HepG2 (cell line): Measurements from ENCODE around the gene KDELR3. TPM values are rescaled to one million over a fixed set of nuclear protein-coding genes. Genes with fewer than 3 reads are reported as not detected.

Source experiments
- EHMT2 ChIP-seq: fragments of 200-600 bp; sonication (generic); IDR thresholded peaks from 2 replicates; pipeline ENCODE4 v1.7.0; 2017; ENCODE audit warnings: antibody characterized with exemption, low read depth, low read length, borderline replicate concordance
- FOSL1 ChIP-seq: sonication (generic); formaldehyde crosslinking; IDR thresholded peaks from 2 replicates; pipeline ENCODE4 v1.9.0; 2021; ENCODE audit warnings: missing genetic modification reagents, borderline replicate concordance
- REPIN1 ChIP-seq: sonication (generic); formaldehyde crosslinking; IDR thresholded peaks from 2 replicates; pipeline ENCODE4 v1.8.0; 2022; ENCODE audit warnings: missing genetic modification reagents, low read depth, mild to moderate bottlenecking, borderline replicate concordance
- U2AF2 ChIP-seq: fragments of 200-400 bp; formaldehyde crosslinking; IDR thresholded peaks from 2 replicates; pipeline ENCODE4 v1.6.1; 2017; ENCODE audit warnings: low read depth, mild to moderate bottlenecking, low read length
- ZMYM2 ChIP-seq: sonication (generic); formaldehyde crosslinking; IDR thresholded peaks from 2 replicates; pipeline ENCODE4 v1.8.0; 2022; ENCODE audit warnings: mild to moderate bottlenecking, missing genetic modification reagents
- ZNF136 ChIP-seq: sonication (generic); formaldehyde crosslinking; IDR thresholded peaks from 2 replicates; pipeline ENCODE4 v1.8.1; 2022; ENCODE audit warnings: low read depth, mild to moderate bottlenecking, moderate library complexity, missing genetic modification reagents
- ZNF430 ChIP-seq: sonication (generic); formaldehyde crosslinking; IDR thresholded peaks from 2 replicates; pipeline ENCODE4 v1.9.0; 2021; ENCODE audit warnings: mild to moderate bottlenecking, missing genetic modification reagents
- ZNF607 ChIP-seq: sonication (generic); formaldehyde crosslinking; IDR thresholded peaks from 2 replicates; pipeline ENCODE4 v1.5.1; 2020; ENCODE audit warnings: missing genetic modification reagents, mild to moderate bottlenecking, borderline replicate concordance
- ZNF644 ChIP-seq: IDR thresholded peaks from 2 replicates; pipeline ENCODE4 v1.6.1; 2016; ENCODE audit warnings: low read depth
- ZNF670 ChIP-seq: sonication (generic); formaldehyde crosslinking; IDR thresholded peaks from 2 replicates; pipeline ENCODE4 v1.8.0; 2022; ENCODE audit warnings: mild to moderate bottlenecking, missing genetic modification reagents, borderline replicate concordance
- ZNF768 ChIP-seq: sonication (generic); formaldehyde crosslinking; IDR thresholded peaks from 2 replicates; pipeline ENCODE4 v1.4.0; 2020; ENCODE audit warnings: missing genetic modification reagents
- polyA plus RNA-seq, 8 experiments: library from polyadenylated mRNA; depleted of rRNA in 3 of 8; stranded (reverse) in 7 of 8; unstranded in 1 of 8; fragments of >200 nt; fragmentation: Illumina TruSeq in 4 of 8; extraction: Trizol in 4 of 8; gene quantifications; 2 replicates each; pipeline versions ENCODE4 v1.2.1 to v1.2.3, GENCODE V29; 2011 to 2016; ENCODE audit warnings: low read depth in 4 of 8, missing spikeins in 1 of 8, mixed read lengths in 1 of 8; ENCODE audit not compliant: insufficient read depth in 1 of 8
- total RNA-seq, 5 experiments: library from RNA; depleted of rRNA; stranded (reverse); fragments of >200 nt; fragmentation: Illumina TruSeq; extraction: Trizol; gene quantifications; 2 replicates each; pipeline ENCODE4 v1.2.3, GENCODE V29; 2016; ENCODE audit warnings: low read depth in 1 of 5
- TF ChIP-seq, protein P1 (sequence below): sonication (generic); formaldehyde crosslinking; IDR thresholded peaks from 2 replicates; pipeline ENCODE4 v1.8.1; 2023; ENCODE audit warnings: missing genetic modification reagents, inconsistent platforms, borderline replicate concordance
- TF ChIP-seq, protein P2 (sequence below): sonication (generic); formaldehyde crosslinking; IDR thresholded peaks from 2 replicates; pipeline ENCODE4 v1.4.0; 2020; ENCODE audit warnings: missing genetic modification reagents, borderline replicate concordance
- TF ChIP-seq, protein P3 (sequence below): sonication (generic); formaldehyde crosslinking; IDR thresholded peaks from 2 replicates; pipeline ENCODE4 v1.5.1; 2020; ENCODE audit warnings: mild to moderate bottlenecking, missing genetic modification reagents
- TF ChIP-seq, protein P4 (sequence below): sonication (generic); formaldehyde crosslinking; IDR thresholded peaks from 2 replicates; pipeline ENCODE4 v1.4.0; 2020; ENCODE audit warnings: missing genetic modification reagents
- TF ChIP-seq, protein P5 (sequence below): conservative IDR thresholded peaks from 2 replicates; pipeline ENCODE4 v1.6.1; 2018; ENCODE audit warnings: missing genetic modification reagents
- TF ChIP-seq, protein P6 (sequence below): IDR thresholded peaks from 2 replicates; pipeline ENCODE4 v1.6.1; 2016; ENCODE audit warnings: missing biosample characterization, missing genetic modification reagents, low read depth

KDELR3 gene
- total and polyA plus RNA-seq, 2 of the 13 experiments (the other 11 are each of a cell fraction or from before 2014, with no cell fraction given), result 24.2 to 65.7 TPM

DNA sequence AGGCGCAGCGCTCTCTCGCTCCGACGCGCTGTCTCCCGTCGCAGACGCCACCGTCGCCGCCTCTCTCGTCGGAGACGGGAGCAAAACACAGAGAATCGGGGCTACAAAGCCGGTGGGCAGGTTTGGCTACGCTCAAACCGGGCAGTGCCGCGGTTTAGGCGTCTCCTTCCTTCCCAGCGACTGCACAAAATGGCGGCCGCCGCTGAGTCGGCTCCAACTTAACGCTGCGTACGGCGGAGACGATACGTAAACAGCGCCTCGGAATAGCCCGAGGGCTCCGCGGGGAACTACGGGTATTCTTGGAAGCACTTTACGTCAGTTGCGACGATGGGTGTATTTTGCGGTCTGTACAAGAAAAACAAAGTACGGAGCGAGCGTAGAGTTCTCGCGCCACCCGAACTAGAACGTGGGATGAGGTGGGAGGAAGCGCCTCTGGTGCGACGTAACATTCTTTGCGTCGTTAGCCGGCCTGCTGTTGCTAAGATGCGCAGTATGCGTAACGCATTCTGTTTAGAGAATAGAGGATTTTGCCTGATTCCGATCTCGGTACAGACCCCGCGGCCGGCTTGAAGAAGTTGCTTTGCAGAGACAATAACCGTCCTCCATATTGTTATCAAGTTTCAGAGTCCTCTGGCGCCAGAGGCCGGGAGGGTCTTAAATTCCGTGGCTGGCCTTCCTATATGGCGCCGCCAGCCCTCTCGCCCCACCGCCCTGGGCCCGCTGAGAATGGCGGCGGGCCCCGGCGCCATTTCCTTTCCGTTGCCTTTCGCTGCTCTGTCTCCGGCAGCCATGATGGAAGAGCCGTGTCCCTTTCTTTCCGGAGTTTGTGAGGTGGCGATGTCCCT, 38.4 kb downstream of the KDELR3 start, which contains the start of gene DDX17 (continued):
- no peak for TF ChIP-seq FOSL1 (CRISPR knock-in tag)
- TF ChIP-seq, protein P1, sequence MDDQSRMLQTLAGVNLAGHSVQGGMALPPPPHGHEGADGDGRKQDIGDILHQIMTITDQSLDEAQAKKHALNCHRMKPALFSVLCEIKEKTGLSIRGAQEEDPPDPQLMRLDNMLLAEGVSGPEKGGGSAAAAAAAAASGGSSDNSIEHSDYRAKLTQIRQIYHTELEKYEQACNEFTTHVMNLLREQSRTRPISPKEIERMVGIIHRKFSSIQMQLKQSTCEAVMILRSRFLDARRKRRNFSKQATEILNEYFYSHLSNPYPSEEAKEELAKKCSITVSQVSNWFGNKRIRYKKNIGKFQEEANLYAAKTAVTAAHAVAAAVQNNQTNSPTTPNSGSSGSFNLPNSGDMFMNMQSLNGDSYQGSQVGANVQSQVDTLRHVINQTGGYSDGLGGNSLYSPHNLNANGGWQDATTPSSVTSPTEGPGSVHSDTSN (CRISPR knock-in tag), result no peak
- TF ChIP-seq ZNF136 (CRISPR knock-in tag), result no peak
- peak; percentile 31; the same call in 1 of the 2 replicates for TF ChIP-seq EHMT2
- TF ChIP-seq ZNF430 (CRISPR knock-in tag), result peak; percentile 74
- TF ChIP-seq, protein P2, sequence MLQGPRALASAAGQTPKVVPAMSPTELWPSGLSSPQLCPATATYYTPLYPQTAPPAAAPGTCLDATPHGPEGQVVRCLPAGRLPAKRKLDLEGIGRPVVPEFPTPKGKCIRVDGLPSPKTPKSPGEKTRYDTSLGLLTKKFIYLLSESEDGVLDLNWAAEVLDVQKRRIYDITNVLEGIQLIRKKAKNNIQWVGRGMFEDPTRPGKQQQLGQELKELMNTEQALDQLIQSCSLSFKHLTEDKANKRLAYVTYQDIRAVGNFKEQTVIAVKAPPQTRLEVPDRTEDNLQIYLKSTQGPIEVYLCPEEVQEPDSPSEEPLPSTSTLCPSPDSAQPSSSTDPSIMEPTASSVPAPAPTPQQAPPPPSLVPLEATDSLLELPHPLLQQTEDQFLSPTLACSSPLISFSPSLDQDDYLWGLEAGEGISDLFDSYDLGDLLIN, result no peak
- TF ChIP-seq, protein P3, sequence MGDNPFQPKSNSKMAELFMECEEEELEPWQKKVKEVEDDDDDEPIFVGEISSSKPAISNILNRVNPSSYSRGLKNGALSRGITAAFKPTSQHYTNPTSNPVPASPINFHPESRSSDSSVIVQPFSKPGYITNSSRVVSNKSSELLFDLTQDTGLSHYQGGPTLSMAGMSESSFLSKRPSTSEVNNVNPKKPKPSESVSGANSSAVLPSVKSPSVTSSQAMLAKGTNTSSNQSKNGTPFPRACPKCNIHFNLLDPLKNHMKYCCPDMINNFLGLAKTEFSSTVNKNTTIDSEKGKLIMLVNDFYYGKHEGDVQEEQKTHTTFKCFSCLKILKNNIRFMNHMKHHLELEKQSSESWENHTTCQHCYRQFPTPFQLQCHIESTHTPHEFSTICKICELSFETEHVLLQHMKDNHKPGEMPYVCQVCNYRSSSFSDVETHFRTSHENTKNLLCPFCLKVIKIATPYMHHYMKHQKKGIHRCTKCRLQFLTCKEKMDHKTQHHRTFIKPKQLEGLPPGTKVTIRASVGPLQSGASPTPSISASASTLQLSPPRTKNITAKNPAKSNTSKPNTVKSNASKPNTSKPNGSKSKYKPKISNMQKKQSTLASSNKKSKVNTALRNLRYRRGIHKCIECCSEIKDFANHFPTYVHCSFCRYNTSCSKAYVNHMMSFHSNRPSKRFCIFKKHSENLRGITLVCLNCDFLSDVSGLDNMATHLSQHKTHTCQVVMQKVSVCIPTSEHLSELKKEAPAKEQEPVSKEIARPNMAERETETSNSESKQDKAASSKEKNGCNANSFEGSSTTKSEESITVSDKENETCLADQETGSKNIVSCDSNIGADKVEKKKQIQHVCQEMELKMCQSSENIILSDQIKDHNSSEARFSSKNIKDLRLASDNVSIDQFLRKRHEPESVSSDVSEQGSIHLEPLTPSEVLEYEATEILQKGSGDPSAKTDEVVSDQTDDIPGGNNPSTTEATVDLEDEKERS (CRISPR knock-in tag), result no peak
- TF ChIP-seq, protein P4, sequence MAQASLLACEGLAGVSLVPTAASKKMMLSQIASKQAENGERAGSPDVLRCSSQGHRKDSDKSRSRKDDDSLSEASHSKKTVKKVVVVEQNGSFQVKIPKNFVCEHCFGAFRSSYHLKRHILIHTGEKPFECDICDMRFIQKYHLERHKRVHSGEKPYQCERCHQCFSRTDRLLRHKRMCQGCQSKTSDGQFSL, result no peak
- no peak for TF ChIP-seq ZNF670 (CRISPR knock-in tag)
- 0 out of 2 replicates have a peak, but pooled peaks have one; percentile 16 for TF ChIP-seq REPIN1 (CRISPR knock-in tag)
- TF ChIP-seq ZNF644 (CRISPR knock-in tag), result no peak
- peak; percentile 96 for TF ChIP-seq U2AF2
- TF ChIP-seq, protein P5, sequence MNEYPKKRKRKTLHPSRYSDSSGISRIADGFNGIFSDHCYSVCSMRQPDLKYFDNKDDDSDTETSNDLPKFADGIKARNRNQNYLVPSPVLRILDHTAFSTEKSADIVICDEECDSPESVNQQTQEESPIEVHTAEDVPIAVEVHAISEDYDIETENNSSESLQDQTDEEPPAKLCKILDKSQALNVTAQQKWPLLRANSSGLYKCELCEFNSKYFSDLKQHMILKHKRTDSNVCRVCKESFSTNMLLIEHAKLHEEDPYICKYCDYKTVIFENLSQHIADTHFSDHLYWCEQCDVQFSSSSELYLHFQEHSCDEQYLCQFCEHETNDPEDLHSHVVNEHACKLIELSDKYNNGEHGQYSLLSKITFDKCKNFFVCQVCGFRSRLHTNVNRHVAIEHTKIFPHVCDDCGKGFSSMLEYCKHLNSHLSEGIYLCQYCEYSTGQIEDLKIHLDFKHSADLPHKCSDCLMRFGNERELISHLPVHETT (CRISPR knock-in tag), result no peak
- no peak for TF ChIP-seq ZMYM2 (CRISPR knock-in tag)
- TF ChIP-seq, protein P6, sequence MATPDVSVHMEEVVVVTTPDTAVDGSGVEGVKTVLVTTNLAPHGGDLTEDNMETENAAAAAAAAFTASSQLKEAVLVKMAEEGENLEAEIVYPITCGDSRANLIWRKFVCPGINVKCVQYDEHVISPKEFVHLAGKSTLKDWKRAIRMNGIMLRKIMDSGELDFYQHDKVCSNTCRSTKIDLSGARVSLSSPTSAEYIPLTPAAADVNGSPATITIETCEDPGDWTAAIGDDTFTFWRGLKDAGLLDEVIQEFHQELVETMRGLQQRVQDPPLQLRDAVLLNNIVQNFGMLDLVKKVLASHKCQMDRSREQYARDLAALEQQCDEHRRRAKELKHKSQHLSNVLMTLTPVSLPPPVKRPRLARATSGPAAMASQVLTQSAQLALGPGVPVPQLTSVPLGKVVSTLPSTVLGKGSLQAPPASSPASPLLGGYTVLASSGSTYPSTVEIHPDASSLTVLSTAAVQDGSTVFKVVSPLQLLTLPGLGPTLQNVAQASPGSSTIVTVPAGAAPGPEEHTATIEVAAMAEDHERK (CRISPR knock-in tag), result peak; percentile 60
- peak; percentile 33; the same call in 1 of the 2 replicates for TF ChIP-seq ZNF607 (CRISPR knock-in tag)
- no peak for TF ChIP-seq ZNF768 (CRISPR knock-in tag)
